ENCODE measurements around the gene POTEG.
"Not testable (repeated sequence)": the region's sequence is repeated elsewhere in the genome, so short reads cannot be mapped to it uniquely, and the experiment has no call there.

Gene POTEG

GRCh38 chr14:19434241-19434640, at the start of gene POTEG:
Gene POTEG (minus strand): TSS chr14:19434341. CDS start chr14:19434289, 52 bp downstream.
- DNase-seq (ENCODE audit: low read depth) = not testable (repeated sequence)

DNA sequence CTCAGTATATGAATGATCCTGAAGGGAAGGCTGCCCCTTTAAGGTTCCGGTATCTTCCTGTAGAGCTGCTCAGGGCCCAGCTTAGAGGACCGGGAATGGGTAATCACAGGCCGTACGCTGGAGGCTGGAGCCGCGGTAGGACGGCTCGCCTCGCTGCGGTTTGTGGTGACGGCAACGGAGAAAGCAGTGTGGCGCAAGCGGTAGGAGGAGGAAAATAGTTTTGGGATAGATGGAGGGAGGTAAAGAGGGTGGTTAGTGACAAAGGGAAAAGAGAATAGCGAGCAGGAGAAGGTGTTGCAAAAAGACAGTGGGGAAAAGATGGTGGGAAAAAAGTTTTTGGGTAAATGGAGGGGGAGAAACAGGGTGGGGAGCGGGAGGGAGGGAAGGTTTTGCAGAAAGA, 48.0 kb upstream of the POTEG start:
- not testable (repeated sequence) for DNase-seq (ENCODE audit: low read depth)

DNA sequence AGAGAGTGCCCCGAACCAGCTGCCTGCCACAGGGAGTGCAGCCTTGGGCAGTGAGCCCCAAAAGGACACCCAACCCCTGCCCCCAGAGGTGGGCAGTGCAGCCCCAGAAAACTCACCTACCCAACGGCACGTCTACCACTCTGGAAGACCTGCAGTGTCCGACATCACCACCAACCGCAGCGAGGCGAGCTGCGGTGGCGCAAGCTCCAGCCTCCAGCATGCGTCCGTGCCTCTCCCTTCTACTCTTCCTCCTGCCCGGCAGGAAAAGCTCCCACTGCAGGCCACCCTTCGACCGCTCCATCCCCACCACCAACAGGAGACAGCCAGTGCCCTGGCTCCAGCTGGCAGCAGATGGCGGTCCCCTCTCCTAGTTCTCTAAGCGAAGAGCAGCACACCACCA, 47.3 kb upstream of the POTEG start:
- not testable (repeated sequence) for DNase-seq (ENCODE audit: low read depth)

- not testable (repeated sequence) for DNase-seq (ENCODE audit: low read depth)
These were observed 46.4 kb upstream of the POTEG start for GRCh38 chr14:19480491-19480890.

DNA sequence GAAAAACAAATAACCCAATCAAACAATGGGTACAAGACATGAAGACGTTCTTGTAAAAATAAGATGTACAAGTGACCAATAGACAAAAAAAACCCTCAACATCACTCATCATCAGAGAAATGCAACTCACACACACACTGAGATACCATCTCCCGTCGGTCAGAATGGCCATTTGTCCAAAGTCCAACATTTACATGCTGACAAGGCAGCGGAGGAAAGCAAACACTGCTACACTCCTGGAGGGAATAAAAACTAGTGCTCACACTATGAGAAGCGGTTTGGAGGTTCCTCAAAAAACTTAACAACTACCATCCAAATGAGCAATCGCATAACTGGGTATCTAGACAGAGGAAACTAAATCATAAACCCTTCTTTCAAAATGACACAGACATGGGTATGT, 11.6 kb upstream of the POTEG start:
- DNase-seq (ENCODE audit: low read depth) = not testable (repeated sequence)

DNA sequence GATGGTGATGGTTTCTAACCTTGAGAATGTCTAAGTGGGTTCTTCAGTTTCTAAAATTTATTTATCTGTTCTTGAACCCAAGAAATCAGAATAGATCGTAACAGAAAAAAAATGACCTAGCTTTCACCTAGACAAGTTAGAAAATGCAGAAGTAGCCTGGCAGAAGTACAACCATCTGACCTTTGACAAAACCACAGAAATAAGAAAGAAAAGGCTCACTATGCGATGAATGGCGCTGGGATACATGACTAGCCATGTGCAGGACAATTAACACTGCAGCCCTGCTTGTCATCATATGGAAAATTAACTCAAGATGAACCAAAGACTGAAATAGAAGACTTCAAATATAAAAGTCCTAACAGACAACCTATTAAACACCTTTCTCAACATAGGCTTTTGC, 5.7 kb upstream of the POTEG start:
- not testable (repeated sequence) for DNase-seq (ENCODE audit: low read depth)

- DNase-seq (ENCODE audit: low read depth) = not testable (repeated sequence)
These were observed 5.1 kb upstream of the POTEG start for GRCh38 chr14:19439219-19439618.

- not testable (repeated sequence) for DNase-seq (ENCODE audit: low read depth)
These were observed 2.9 kb upstream of the POTEG start for GRCh38 chr14:19437126-19437443.

DNA sequence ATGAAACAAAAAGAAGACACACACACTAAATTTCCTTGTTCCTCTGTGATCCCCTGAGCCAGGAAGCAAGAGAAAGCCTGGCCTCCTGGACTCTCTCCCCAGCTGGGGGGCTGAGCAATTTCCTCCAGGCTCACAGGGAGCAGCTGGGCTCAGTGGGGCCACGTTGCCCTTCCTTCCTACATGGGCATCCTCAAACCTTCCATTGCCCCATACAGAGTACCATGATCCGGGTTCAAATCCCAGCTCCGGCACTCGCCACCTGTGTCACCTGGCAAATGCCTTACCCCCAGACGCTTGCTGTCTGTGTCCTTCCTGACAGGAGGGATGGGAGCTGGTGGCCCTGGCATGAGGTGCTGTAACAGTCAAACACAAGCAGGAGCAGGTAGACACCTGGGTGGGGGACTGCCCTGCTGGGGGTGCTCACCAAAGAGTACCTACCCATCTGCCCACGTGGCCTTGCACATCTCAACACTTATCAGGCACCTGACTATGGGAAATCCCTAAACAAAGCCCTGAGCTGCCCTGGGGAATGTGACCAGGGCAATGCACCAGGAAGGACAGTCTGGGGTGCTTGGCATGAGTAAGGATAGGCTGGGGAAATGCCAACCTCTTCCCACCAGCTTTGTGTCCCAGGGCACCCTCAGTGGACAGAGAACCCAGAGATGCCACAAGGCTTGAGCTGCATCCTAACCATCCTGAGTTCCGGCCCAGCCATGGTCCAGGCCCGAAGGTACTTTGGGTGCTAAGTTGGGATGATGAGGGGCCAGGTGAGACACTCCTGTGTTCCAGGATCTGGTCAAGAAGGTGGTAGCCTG, 2.4 kb upstream of the POTEG start:
- DNase-seq (ENCODE audit: low read depth) = not testable (repeated sequence)

DNA sequence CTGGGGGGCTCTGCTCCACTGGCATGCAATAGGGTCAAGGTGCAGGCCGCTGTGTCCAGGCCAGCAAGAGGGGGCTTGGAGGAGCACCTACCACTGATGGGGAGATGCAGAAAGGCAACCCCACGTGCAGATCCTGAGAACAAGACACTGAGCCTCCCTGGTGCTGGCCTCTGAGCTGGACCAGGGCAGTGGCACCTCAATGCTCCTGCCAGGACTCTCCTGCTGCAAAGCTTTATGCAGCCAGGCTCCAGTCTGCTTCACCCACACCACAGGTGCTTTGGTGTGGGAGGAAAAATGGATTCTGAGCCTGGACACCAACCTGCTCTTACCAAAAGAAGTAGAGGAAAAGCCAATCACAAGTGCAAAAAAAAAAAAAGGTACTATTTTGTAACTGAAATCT, 1.7 kb upstream of the POTEG start:
- not testable (repeated sequence) for DNase-seq (ENCODE audit: low read depth)

DNA sequence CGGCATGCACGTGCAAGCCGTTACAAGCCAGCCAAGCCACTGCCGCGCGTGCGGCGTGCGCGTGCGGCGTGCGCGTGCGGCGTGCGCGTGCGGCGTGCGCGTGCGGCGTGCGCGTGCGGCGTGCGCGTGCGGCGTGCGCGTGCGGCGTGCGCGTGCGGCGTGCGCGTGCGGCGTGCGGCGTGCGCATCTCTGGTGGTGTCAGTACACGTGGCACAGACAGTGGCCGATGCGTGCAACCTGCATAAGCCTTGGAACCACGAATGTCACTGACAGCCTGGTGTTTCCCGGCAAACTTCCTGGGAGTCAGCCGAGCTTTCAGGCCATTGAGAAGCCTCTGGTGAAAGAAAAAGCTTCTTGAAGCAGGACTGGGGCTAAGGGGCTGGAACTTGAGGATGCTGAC, 750 bp upstream of the POTEG start:
- DNase-seq (ENCODE audit: low read depth) = not testable (repeated sequence)

DNA sequence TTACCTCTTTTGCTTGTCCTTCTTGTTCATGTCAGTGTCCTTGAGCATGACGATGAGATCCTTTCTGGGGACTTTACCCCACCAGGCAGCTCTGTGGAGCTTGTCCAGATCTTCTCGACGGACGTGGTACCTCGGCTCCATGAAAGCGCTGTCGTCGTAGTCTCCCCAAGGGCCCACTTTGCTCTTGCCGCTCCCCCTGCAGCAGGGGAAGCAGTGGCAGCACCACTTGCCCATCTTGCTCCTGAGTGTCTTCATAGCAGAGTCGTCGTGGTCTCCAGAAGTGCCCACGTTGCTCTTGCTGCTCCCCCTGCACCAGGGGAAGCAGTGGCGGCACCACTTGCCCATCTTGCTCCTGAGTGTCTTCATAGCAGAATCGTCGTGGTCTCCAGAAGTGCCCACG, 376 bp downstream of the POTEG start:
- DNase-seq (ENCODE audit: low read depth) = not testable (repeated sequence)

- not testable (repeated sequence) for DNase-seq (ENCODE audit: low read depth)
These were observed 25.6 kb downstream of the POTEG start for GRCh38 chr14:19408519-19408918.

DNA sequence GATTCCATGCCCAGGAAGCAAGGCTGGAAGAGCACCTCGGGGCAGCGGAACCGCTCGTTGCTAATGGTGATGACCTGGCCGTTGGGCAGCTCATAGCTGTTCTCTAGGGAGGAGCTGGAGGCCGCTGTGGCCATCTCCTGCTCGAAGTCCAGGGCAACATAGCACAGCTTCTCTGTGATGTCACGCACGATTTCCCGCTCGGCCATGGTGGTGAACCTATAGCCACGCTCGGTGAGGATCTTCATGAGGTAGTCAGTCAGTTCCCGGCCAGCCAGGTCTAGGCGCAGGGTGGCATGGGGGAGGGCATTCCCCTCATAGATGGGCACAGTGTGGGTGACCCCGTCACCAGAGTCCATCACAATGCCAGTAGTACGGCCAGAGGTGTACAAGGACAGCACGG, 32.0 kb downstream of the POTEG start:
- not testable (repeated sequence) for DNase-seq (ENCODE audit: low read depth)

- not testable (repeated sequence) for DNase-seq (ENCODE audit: low read depth)
These were observed 39.4 kb downstream of the POTEG start for GRCh38 chr14:19394727-19395126.

GRCh38 chr14:19390230-19390629, 43.9 kb downstream of the POTEG start:
- not testable (repeated sequence) for DNase-seq (ENCODE audit: low read depth)

GRCh38 chr14:19388741-19389140, 45.4 kb downstream of the POTEG start:
- not testable (repeated sequence) for DNase-seq (ENCODE audit: low read depth)

DNA sequence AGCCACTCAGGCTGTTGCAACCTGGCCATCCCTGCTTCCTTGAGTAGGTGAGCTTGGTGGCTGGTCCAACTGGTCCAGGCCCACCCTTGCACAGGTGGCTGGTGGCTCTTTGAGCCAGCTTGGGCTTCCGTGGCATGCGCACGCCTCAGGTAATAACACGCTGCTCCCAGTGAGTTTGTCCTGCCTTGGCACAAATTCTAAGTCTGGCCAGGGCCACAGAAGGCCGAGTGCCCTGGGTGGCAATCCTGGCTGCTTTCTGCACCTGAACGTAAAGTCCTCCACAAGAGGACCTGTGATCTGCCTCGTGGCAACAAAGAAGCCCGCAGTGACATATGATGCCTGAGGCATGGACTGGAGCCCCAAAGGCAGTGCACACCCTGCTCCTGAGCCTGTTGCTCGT, 47.1 kb downstream of the POTEG start:
- not testable (repeated sequence) for DNase-seq (ENCODE audit: low read depth)

DNA sequence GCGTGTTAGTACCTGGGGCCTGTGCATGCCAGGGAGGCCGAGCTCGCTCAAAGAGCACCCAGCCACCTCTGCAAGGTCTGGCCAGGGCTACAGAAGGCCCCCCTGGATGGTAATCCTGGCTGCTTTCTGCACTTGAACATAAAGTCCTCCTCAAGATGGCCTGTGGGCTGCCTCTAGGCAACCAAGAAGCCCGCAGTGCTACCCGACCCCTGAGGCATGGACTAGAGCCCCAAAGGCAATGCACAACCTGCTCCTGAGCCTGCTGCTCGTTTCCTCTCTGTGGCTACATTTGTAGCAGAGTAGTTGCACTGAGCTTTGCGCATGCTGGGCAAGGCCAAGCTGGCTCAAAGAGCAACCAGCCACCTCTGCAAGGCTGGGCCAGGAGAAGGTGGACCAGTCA, 47.8 kb downstream of the POTEG start:
- DNase-seq (ENCODE audit: low read depth) = not testable (repeated sequence)

- not testable (repeated sequence) for DNase-seq (ENCODE audit: low read depth)
These were observed 49.9 kb downstream of the POTEG start for GRCh38 chr14:19384088-19384781.

DNA sequence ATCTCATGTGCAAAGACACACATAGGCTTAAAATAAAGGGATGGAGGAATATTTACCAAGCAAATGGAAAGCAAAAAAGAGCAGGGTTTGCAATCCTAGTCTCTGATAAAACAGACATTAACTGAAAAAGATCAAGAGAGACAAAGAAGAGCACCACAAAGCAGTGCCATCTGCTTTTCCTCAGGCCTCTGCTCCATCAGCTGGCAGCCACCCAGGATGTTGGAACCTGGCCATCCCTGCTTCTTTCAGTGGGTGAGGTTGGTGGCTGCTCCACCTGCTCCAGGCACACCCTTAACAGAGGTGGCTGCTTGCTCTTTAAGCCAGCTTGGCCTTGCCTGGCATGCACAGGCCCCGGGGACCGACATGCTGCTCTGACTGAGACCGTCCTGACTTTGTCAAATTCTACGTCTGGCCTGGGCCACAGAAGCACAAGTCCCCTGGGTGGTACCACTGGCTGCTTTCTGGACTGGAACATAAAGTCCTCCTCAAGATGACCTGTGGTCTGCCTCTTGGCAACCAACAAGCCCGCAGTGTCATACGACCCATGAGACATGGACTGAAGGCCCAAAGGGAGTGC, 51.0 kb downstream of the POTEG start:
- not testable (repeated sequence) for DNase-seq (ENCODE audit: low read depth)

DNA sequence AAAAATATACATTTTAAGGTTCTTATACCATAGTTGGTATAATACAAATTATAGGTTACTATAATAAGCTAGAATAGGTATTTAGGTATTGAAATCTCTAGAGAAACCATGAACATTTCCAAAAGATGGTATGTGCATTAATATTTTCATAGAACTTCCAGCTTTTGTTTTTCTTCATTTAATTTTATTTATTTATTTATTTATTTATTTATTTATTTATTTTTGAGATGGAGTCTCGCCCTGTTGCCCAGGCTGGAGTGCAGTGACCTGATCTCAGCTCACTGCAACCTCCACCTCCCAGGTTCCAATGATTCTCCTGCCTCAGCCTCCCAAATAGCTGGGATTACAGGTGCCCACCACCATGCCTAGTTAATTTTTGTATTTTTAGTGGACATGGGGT, 54.0 kb downstream of the POTEG start:
- DNase-seq (ENCODE audit: low read depth) = not testable (repeated sequence)

DNA sequence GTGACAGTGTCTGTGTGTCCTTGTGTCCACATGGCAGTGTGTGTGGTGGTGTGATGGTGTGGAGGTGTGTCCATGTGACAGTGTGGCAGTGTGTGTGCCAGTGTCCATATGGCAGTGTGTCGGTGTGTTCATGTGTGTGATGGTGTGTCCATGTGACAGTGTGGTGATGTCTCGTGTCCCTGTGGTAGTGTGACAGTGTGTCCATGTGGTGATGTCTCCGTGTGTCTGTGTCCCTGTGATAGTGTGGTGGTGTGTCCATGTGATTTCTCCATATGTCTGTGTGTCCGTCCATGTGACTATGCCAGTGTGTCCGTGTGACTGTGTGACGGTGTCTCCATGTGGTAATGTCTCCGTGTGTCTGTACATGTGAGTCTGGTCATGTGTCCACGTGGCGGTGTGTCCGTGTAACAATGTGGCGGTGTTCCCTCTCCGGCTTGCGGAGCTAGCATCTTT, 59.7 kb downstream of the POTEG start:
- DNase-seq (ENCODE audit: low read depth) = not testable (repeated sequence)

Data from stimulated activated CD4-positive, alpha-beta T cell treated with anti-CD3 and anti-CD28 coated beads, Interleukin-2, amount 100 ng/mL, for 4 hours (primary cell).